K562 (cell line): ENCODE measurements around the gene NAV2. TPM values are rescaled to one million over a fixed set of nuclear protein-coding genes. Genes with fewer than 3 reads are reported as not detected.

Experiments
- ATF6 ChIP-seq: sonication (generic); formaldehyde crosslinking; IDR thresholded peaks from 2 replicates; pipeline ENCODE4 v1.4.0; 2020; ENCODE audit warnings: mild to moderate bottlenecking, missing genetic modification reagents
- BRD9 ChIP-seq: fragments of 450-650 bp; IDR thresholded peaks from 2 replicates; pipeline ENCODE4 v1.6.1; 2018; ENCODE audit warnings: low read depth; ENCODE audit not compliant: partially characterized antibody
- EGR1 ChIP-seq: fragments of 450-650 bp; conservative IDR thresholded peaks from 2 replicates; pipeline ENCODE4 v1.6.1; 2017; ENCODE audit warnings: mild to moderate bottlenecking
- HEY1 ChIP-seq: fragments of 250-450 bp; sonication (Bioruptor Pico); IDR thresholded peaks from 2 replicates; pipeline ENCODE4 v1.5.0; 2020; ENCODE audit warnings: mild to moderate bottlenecking, moderate library complexity, borderline replicate concordance
- HOMEZ ChIP-seq: fragments of 250-450 bp; sonication (Bioruptor Pico); IDR thresholded peaks from 2 replicates; pipeline ENCODE4 v1.4.0; 2020; ENCODE audit warnings: mild to moderate bottlenecking, moderate library complexity
- JUNB ChIP-seq: fragments of 450-650 bp; formaldehyde crosslinking; conservative IDR thresholded peaks from 2 replicates; pipeline ENCODE4 v1.4.0; 2020; ENCODE audit warnings: mild to moderate bottlenecking
- KHSRP ChIP-seq: fragments of 450-650 bp; IDR thresholded peaks from 2 replicates; pipeline ENCODE4 v1.6.1; 2017
- MLLT1 ChIP-seq, 2 experiments: fragments of 450-650 bp; IDR thresholded peaks; 2 replicates each; pipeline ENCODE4 v1.6.1; 2016
- MLX ChIP-seq, 2 experiments: fragments of 450-650 bp in 1 of 2; sonication (generic) in 1 of 2; formaldehyde crosslinking; conservative IDR thresholded peaks; 2 replicates each; pipeline versions ENCODE4 v1.4.0 to v1.8.1; 2020 to 2022; ENCODE audit warnings: mild to moderate bottlenecking in 1 of 2, missing genetic modification reagents in 1 of 2
- NCOA4 ChIP-seq: fragments of 450-650 bp; IDR thresholded peaks from 2 replicates; pipeline ENCODE4 v1.6.1; 2018; ENCODE audit warnings: mild to moderate bottlenecking; ENCODE audit not compliant: partially characterized antibody
- REST ChIP-seq, 2 experiments: fragments of 450-650 bp; formaldehyde crosslinking in 1 of 2; IDR thresholded peaks; 2 replicates each; pipeline versions ENCODE4 v1.4.0 to v1.6.1; 2014 to 2020; ENCODE audit warnings: mild to moderate bottlenecking in 2 of 2, borderline replicate concordance in 1 of 2, low read depth in 1 of 2
- SMAD4 ChIP-seq: fragments of 250-450 bp; sonication (Bioruptor Pico); conservative IDR thresholded peaks from 2 replicates; pipeline ENCODE4 v1.8.0; 2021; ENCODE audit warnings: inconsistent platforms, mild to moderate bottlenecking, moderate library complexity
- SMARCC2 ChIP-seq: fragments of 450-650 bp; IDR thresholded peaks from 2 replicates; pipeline ENCODE4 v1.6.1; 2017; ENCODE audit warnings: antibody characterized with exemption, moderate library complexity, mild to moderate bottlenecking, low read depth
- ZNF717 ChIP-seq: fragments of 250-450 bp; sonication (Bioruptor Pico); IDR thresholded peaks from 2 replicates; pipeline ENCODE4 v1.5.0; 2021
- polyA plus RNA-seq, 8 experiments: library from polyadenylated mRNA; depleted of rRNA in 4 of 8; stranded (reverse) in 5 of 8; unstranded in 3 of 8; fragments of >200 nt; fragmentation: Nextera tagmentation in 2 of 8; fragmentation: Illumina TruSeq in 1 of 8; extraction: Ambion mirVana in 2 of 8; extraction: Trizol in 1 of 8; gene quantifications; 2 replicates each; pipeline versions ENCODE4 v1.2.1 to v1.2.3, GENCODE V29; 2011 to 2014; ENCODE audit warnings: inconsistent platforms in 1 of 8, missing spikeins in 1 of 8
- total RNA-seq, 7 experiments: library from RNA; depleted of rRNA in 6 of 7; stranded (reverse); fragments of >200 nt in 6 of 7; fragmentation: Illumina TruSeq in 2 of 7; extraction: Trizol in 2 of 7; gene quantifications; 2 replicates each; pipeline versions ENCODE4 v1.2.1 to v1.2.3, GENCODE V29; 2011 to 2021; ENCODE audit warnings: low replicate concordance in 1 of 7

Gene NAV2
- total and polyA plus RNA-seq, 9 of the 15 experiments (the other 6 are each of a cell fraction or from before 2014, with no cell fraction given): 0.03 to 0.35 (median 0.05) TPM

GRCh38 chr11:19882356-19882755, 169.7 kb downstream of the NAV2 start (continued):
- TF ChIP-seq HOMEZ (CRISPR knock-in tag): no peak
- TF ChIP-seq JUNB (CRISPR knock-in tag): no peak
- TF ChIP-seq REST (IDR thresholded peaks at IDR 0.05; ENCODE audit: borderline replicate concordance): no peak
- TF ChIP-seq REST (CRISPR knock-in tag; IDR thresholded peaks at IDR 0.05; ENCODE audit: low read depth): no peak
- TF ChIP-seq NCOA4: no peak
- no peak for TF ChIP-seq HEY1 (CRISPR knock-in tag)
- no peak for TF ChIP-seq MLX (CRISPR knock-in tag; conservative IDR thresholded peaks at IDR 0.05)
- TF ChIP-seq BRD9: no peak
- TF ChIP-seq SMARCC2: no peak
- no peak for TF ChIP-seq SMAD4 (CRISPR knock-in tag)
- no peak for TF ChIP-seq ATF6 (CRISPR knock-in tag)
- no peak for TF ChIP-seq MLLT1 (IDR thresholded peaks at IDR 0.05)
- no peak for TF ChIP-seq ZNF717
- no peak for TF ChIP-seq KHSRP
- TF ChIP-seq EGR1: no peak
